Cardiac fibroblast (primary cell): ENCODE results near the gene PRAMEF2.
"Not testable (repeated sequence)": the region's sequence is repeated elsewhere in the genome, so short reads cannot be mapped to it uniquely, and the experiment has no call there.

ENCODE experiments used
- DNase-seq, 2 donors: peaks; one replicate each; pipeline versions ENCODE4 v3.0.0 to v3.0.0-alpha.2; 2010; ENCODE audit warnings: low read depth in 2 of 2
- H3K4me3 ChIP-seq, 2 donors: replicated peaks in 1 of 2; 1 replicate in 1 of 2; 2 replicates in 1 of 2; pipeline ENCODE4 v1.5.1; 2011; ENCODE audit warnings: low read depth in 2 of 2, low read length in 2 of 2, mild to moderate bottlenecking in 2 of 2, moderate library complexity in 1 of 2

The PRAMEF2 gene

DNA sequence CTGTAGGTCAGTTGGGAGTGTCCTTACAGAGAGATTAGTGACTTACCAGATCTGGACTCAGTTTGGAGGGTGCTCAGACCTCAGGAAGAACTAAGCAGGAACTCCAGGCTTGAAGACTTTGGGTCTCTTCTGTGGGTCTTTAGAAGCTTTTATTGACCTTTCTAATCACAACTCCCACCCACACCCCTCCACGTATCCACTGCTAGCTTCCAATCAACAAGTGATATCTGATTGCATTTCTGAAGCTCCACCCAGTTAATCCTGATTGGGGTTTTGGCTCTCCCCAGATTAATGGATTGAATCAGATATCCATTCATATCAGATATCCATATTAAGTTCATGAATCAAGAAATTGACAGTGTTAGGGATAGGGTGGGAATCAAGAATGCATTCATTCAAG is 41.3 kb downstream of the PRAMEF2 start, which contains the start of gene PRAMEF10:
Gene PRAMEF10, minus strand, starts transcription at position 101 of the 400 bp plus-strand sequence. CDS start 2,423 bp downstream, outside the sequence.
- DNase-seq, H3K4me3 ChIP-seq: not testable (repeated sequence)

GRCh38 chr1:12899186-12899585 is 42.3 kb downstream of the PRAMEF2 start:
- DNase-seq, H3K4me3 ChIP-seq: not testable (repeated sequence)

DNA sequence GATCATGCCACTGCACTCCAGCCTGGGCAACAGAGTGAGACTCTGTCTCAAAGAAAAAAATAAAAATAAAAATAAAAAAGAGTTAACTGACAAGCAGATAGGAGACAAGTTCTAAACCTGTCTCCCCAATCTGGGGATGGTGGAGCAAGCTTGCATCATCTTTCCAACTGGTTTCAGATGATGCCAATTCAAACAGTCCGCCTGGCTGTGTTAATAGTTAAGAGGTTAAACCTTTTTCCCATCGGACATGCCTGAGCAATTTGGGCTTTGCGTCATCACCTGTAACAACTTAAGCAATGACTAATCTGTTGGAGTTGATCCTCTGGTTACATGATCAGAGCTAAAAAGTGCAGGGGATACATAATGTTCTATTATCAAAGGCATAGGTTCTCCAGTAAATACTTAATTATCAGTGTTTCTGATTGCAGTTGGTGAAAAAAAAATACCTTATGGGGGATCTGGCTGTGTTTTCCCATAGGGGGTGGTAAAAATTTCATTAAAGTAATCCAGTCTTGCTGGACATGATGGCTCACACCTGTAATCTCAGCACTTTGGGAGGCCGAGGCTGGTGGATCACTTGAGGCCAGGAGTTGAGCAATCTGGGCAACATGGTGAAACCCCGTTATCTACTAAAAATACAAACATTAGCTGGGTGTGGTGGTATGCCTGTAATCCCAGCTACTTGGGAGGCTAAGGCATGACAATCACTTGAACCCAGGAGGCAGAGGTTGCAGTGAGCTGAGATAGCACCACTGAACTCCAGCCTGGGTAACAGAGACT is 47.1 kb downstream of the PRAMEF2 start:
- not testable (repeated sequence) for H3K4me3 ChIP-seq, DNase-seq
